HFFc6 (cell line): ENCODE results near the gene SLC16A3. TPM values are rescaled to one million over a fixed set of nuclear protein-coding genes. Genes with fewer than 3 reads are reported as not detected.

Experiments used
- DNase-seq: peaks from one replicate; pipeline ENCODE4 v3.0.0-alpha.2; 2018
- H3K27ac Mint-ChIP-seq: 2 replicates; pipeline ENCODE4 v1.8.0; 2020; ENCODE audit warnings: mild to moderate bottlenecking, mixed read lengths
- H3K27me3 Mint-ChIP-seq: 2 replicates; pipeline ENCODE4 v1.8.0; 2021; ENCODE audit warnings: mild to moderate bottlenecking, moderate library complexity, mixed read lengths; ENCODE audit not compliant: insufficient read depth
- H3K36me3 Mint-ChIP-seq: 2 replicates; pipeline ENCODE4 v1.8.0; 2021; ENCODE audit warnings: low read depth, mixed read lengths
- H3K4me1 Mint-ChIP-seq: 2 replicates; pipeline ENCODE4 v1.8.0; 2020; ENCODE audit warnings: low read depth, mixed read lengths
- H3K4me3 Mint-ChIP-seq: 2 replicates; pipeline ENCODE4 v1.8.0; 2020; ENCODE audit warnings: mild to moderate bottlenecking, moderate library complexity, mixed read lengths
- H3K9me3 Mint-ChIP-seq: 2 replicates; pipeline ENCODE4 v1.8.0; 2020; ENCODE audit warnings: mild to moderate bottlenecking, mixed read lengths
- CTCF ChIP-seq: fragments of 200-600 bp; sonication (generic); IDR thresholded peaks from 2 replicates; pipeline ENCODE4 v1.5.0; 2021; ENCODE audit warnings: antibody characterized with exemption, mild to moderate bottlenecking
- total RNA-seq, 6 experiments: library from RNA; stranded (reverse); fragmentation: NEBNext Ultra II Directional; extraction: Animal tissue kit (Norgen Biotek cat#: 25700); gene quantifications; 2 replicates in 1 of 6; 3 replicates in 5 of 6; pipeline ENCODE4 v1.2.3, GENCODE V29; 2021

The SLC16A3 gene
- total RNA-seq, 6 experiments from 2014 or later = 475 to 624 (median 523) TPM

GRCh38 chr17:82236142-82236971 lies 7.5 kb downstream of the SLC16A3 start:
- peak; percentile 91 for TF ChIP-seq CTCF
- H3K4me1 Mint-ChIP-seq = peaks cover 37% of the 10 kb centered on the region
- H3K27me3 Mint-ChIP-seq = peaks cover 31% of the 10 kb centered on the region

DNA sequence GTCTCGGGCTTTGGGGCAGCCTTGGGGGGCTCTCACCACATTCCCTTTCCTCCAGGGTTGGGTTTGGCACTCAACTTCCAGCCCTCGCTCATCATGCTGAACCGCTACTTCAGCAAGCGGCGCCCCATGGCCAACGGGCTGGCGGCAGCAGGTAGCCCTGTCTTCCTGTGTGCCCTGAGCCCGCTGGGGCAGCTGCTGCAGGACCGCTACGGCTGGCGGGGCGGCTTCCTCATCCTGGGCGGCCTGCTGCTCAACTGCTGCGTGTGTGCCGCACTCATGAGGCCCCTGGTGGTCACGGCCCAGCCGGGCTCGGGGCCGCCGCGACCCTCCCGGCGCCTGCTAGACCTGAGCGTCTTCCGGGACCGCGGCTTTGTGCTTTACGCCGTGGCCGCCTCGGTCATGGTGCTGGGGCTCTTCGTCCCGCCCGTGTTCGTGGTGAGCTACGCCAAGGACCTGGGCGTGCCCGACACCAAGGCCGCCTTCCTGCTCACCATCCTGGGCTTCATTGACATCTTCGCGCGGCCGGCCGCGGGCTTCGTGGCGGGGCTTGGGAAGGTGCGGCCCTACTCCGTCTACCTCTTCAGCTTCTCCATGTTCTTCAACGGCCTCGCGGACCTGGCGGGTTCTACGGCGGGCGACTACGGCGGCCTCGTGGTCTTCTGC lies 8.4 kb downstream of the SLC16A3 start:
- Mint-ChIP-seq H3K4me1 (peaks cover 42% of the 10 kb centered on the region), H3K27me3 (peaks cover 35% of the 10 kb centered on the region), H3K4me3 (0 out of 2 replicates have a peak overlapping the region, but pooled peaks have one; percentile 30), H3K9me3 (peaks cover 4% of the 10 kb centered on the region), H3K36me3 (peaks cover 5% of the 10 kb centered on the region; the same call in 1 of the 2 replicates), H3K27ac (peak overlapping the region; percentile 64)
- DNase-seq = no peak
- TF ChIP-seq CTCF = no peak

More at GRCh38 chr17:82236142-82236971, 7.5 kb downstream of the SLC16A3 start:
- peaks cover 4% of the 10 kb centered on the region; the same call in 1 of the 2 replicates for H3K36me3 Mint-ChIP-seq
- peaks cover 4% of the 10 kb centered on the region; the same call in 1 of the 2 replicates for H3K9me3 Mint-ChIP-seq
- H3K4me3 Mint-ChIP-seq = no peak overlapping the region
- DNase-seq = no peak
- peak overlapping the region; percentile 51 for H3K27ac Mint-ChIP-seq

DNA sequence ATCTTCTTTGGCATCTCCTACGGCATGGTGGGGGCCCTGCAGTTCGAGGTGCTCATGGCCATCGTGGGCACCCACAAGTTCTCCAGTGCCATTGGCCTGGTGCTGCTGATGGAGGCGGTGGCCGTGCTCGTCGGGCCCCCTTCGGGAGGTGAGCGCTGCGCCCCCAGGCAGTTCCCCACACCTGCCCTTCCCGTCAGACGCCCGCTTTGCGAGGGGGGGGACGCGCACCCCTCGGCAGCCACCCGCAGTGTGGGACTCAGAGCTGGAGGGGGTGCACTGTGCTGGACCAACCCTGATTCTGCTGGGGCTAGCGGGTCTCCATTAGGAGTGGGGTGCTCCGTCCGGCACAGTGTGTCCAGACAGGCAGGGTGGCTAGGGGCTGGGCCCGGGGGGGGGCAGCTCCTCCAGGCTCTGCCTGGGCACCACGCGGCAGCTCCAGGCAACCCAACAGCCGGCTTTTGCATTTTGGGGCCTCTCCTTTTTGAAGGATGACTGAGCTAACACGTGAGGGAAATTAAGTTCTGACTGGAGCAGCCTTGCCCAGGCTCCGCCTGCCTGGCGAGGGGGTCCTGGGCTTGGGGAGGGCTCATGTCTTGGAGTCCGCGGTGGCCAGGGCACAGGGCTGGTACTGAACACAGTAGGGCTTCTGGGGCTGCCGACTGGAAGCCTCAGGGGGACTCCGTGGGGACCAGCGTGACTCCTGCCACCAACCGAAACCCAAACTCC lies 9.1 kb downstream of the SLC16A3 start:
- peaks cover 10% of the 10 kb centered on the region; the same call in 1 of the 2 replicates for H3K36me3 Mint-ChIP-seq
- no peak for TF ChIP-seq CTCF
- H3K27ac Mint-ChIP-seq = peak overlapping the region; percentile 87
- H3K27me3 Mint-ChIP-seq = peaks cover 41% of the 10 kb centered on the region
- peaks cover 4% of the 10 kb centered on the region for H3K9me3 Mint-ChIP-seq
- DNase-seq = no peak
- H3K4me1 Mint-ChIP-seq = peaks cover 49% of the 10 kb centered on the region
- peak overlapping the region; percentile 63; the same call in 1 of the 2 replicates for H3K4me3 Mint-ChIP-seq

- Mint-ChIP-seq H3K4me1 (peaks cover 53% of the 10 kb centered on the region), H3K27me3 (peaks cover 45% of the 10 kb centered on the region), H3K9me3 (peaks cover 8% of the 10 kb centered on the region), H3K4me3 (peak overlapping the region; percentile 63), H3K27ac (peak overlapping the region; percentile 87), H3K36me3 (peaks cover 17% of the 10 kb centered on the region)
- TF ChIP-seq CTCF = no peak
- DNase-seq = peak; percentile 81
Measured at GRCh38 chr17:82238472-82239201, 9.8 kb downstream of the SLC16A3 start.
